Ishikawa (cell line): Measurements from ENCODE around the gene INPP5E.

ENCODE experiments used
- CEBPB ChIP-seq: IDR thresholded peaks from 2 replicates; pipeline ENCODE4 v1.6.1; 2012
- CREB1 ChIP-seq: IDR thresholded peaks from 2 replicates; pipeline ENCODE4 v1.6.1; 2012; ENCODE audit warnings: low read depth
- EGR1 ChIP-seq: IDR thresholded peaks from 2 replicates; pipeline ENCODE4 v1.6.1; 2012
- EP300 ChIP-seq: IDR thresholded peaks from 2 replicates; pipeline ENCODE4 v1.6.1; 2012; ENCODE audit warnings: borderline replicate concordance
- FOXM1 ChIP-seq: IDR thresholded peaks from 2 replicates; pipeline ENCODE4 v1.6.1; 2012; ENCODE audit warnings: low read depth, borderline replicate concordance
- NFIC ChIP-seq: IDR thresholded peaks from 2 replicates; pipeline ENCODE4 v1.6.1; 2012
- RAD21 ChIP-seq: IDR thresholded peaks from 2 replicates; pipeline ENCODE4 v1.6.1; 2012; ENCODE audit warnings: low read depth
- REST ChIP-seq: IDR thresholded peaks from 2 replicates; pipeline ENCODE4 v1.6.1; 2012; ENCODE audit warnings: low read depth, mild to moderate bottlenecking
- TAF1 ChIP-seq: IDR thresholded peaks from 2 replicates; pipeline ENCODE4 v1.6.1; 2012; ENCODE audit warnings: low read depth, mild to moderate bottlenecking
- TCF12 ChIP-seq: IDR thresholded peaks from 2 replicates; pipeline ENCODE4 v1.6.1; 2012; ENCODE audit warnings: low read depth
- TEAD4 ChIP-seq: IDR thresholded peaks from 2 replicates; pipeline ENCODE4 v1.6.1; 2012
- YY1 ChIP-seq: IDR thresholded peaks from 2 replicates; pipeline ENCODE4 v1.6.1; 2012; ENCODE audit warnings: low read depth
- ZBTB7A ChIP-seq: IDR thresholded peaks from 2 replicates; pipeline ENCODE4 v1.6.1; 2012; ENCODE audit warnings: low read depth
- TF ChIP-seq, protein P1 (sequence below): IDR thresholded peaks from 2 replicates; pipeline ENCODE4 v1.6.1; 2012
- TF ChIP-seq, protein P2 (sequence below): IDR thresholded peaks from 2 replicates; pipeline ENCODE4 v1.6.1; 2012

INPP5E gene

DNA sequence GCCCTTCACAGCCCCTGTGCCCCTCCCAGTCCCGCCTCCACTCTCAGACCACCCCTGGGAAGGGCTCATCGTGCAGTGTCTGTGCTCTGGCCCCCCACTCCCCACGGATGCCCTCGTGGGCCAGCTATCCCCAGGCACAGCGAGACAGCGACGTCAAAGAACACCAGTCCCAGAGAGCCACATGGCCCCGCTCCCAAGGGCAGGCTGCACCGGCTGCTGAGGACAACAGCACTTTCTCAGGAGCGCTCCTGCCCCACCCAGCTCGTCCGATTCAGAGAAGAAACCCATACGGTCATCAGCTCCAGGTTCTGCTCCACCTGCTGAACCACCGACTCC is 34.9 kb downstream of the INPP5E start:
- TF ChIP-seq RAD21 (no peak), TAF1 (no peak), EGR1 (no peak), TEAD4 (no peak), TCF12 (no peak)
- TF ChIP-seq, protein P1, sequence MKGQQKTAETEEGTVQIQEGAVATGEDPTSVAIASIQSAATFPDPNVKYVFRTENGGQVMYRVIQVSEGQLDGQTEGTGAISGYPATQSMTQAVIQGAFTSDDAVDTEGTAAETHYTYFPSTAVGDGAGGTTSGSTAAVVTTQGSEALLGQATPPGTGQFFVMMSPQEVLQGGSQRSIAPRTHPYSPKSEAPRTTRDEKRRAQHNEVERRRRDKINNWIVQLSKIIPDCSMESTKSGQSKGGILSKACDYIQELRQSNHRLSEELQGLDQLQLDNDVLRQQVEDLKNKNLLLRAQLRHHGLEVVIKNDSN, result no peak

DNA sequence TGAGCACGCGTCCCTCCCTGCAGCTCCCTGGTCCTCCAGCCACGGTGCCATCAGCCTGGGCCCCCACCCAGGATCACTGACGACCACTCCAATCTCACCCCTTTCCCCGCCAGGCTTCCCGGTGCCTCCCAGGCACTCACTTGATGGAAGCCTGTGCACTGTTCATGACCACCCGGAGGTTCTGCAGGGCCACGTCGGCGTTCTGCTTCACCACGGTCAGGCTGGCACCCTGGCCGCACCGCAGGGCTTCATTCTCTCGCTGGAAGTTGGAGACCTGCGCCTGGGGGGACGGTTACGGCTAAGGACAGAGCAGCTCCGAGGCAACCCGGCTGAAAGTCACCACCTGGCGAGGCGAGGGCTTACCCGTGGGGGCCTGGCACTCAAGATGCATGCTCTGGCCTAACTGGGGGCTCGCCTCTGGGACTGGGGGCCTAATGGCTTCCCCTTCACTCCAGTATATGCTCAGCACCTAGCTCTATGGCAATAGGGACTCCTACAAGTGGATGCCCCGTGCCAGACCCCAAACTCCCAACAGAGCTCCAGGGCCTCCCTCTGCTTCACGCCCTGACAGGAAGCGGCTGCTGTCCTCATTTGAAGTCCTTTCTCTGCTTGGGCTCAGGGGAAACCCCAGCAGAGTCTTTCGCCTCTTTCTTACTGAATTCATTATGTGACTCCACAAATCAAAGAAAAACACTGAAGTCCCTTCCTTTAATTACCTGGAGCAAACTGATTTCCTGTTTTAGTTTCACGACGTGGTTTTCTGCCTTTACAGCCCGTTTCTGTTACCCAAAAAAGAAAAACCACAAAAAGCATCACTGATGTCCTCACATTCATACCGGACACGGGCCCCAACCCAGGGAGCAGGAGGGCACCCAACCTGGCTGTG is 35.5 kb downstream of the INPP5E start:
- TF ChIP-seq, protein P2, sequence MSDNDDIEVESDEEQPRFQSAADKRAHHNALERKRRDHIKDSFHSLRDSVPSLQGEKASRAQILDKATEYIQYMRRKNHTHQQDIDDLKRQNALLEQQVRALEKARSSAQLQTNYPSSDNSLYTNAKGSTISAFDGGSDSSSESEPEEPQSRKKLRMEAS, result no peak
- no peak for TF ChIP-seq YY1
- TF ChIP-seq RAD21, result no peak

DNA sequence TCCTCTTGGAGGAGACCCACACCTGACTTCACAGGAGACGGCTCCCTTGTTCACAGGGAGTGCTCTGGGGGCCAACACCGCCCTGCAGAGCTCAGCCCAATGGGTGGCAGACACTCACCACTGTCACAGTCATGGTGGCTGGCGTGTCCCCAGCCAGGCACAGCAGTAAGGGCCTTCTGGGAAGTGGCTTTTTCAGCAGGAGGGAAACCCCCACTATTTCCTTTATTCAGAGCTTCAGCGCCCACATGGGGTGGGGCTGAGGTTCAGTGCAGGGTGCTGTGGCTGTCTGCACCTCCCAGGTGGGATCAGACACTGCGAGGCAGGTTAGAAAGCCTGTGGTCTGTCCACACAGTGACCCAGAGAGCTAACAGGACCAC is 36.1 kb downstream of the INPP5E start:
- no peak for TF ChIP-seq TCF12
- no peak for TF ChIP-seq REST
- no peak for TF ChIP-seq TAF1
- TF ChIP-seq, protein P2, result no peak
- TF ChIP-seq CREB1, result no peak
- no peak for TF ChIP-seq YY1
- TF ChIP-seq RAD21, result no peak
- no peak for TF ChIP-seq ZBTB7A
- TF ChIP-seq TEAD4, result no peak
- no peak for TF ChIP-seq FOXM1
- TF ChIP-seq, protein P1, result no peak
- no peak for TF ChIP-seq EP300
- no peak for TF ChIP-seq CEBPB
- no peak for TF ChIP-seq EGR1
- no peak for TF ChIP-seq NFIC

DNA sequence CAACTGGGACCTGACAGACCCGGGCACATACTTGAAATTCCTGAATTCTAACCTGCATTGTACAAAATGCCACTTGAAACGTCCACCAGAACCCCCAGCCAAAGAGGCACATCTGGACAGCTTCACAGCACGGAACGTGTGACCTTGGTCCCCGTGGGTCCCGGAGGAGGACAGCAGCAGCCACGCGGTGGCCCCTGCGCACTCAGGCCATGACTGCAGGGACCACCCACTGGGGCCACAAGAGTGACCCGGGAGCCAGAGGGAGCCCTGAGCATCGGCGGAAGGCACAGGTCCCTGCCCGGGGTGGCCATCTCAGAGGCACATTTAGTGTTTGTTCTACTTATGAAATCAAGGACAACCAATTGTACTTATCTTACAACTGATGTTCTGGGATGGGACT is 37.6 kb downstream of the INPP5E start:
- TF ChIP-seq YY1 (no peak), RAD21 (no peak), CEBPB (no peak), FOXM1 (no peak), EGR1 (no peak)
- TF ChIP-seq, protein P2, result no peak

DNA sequence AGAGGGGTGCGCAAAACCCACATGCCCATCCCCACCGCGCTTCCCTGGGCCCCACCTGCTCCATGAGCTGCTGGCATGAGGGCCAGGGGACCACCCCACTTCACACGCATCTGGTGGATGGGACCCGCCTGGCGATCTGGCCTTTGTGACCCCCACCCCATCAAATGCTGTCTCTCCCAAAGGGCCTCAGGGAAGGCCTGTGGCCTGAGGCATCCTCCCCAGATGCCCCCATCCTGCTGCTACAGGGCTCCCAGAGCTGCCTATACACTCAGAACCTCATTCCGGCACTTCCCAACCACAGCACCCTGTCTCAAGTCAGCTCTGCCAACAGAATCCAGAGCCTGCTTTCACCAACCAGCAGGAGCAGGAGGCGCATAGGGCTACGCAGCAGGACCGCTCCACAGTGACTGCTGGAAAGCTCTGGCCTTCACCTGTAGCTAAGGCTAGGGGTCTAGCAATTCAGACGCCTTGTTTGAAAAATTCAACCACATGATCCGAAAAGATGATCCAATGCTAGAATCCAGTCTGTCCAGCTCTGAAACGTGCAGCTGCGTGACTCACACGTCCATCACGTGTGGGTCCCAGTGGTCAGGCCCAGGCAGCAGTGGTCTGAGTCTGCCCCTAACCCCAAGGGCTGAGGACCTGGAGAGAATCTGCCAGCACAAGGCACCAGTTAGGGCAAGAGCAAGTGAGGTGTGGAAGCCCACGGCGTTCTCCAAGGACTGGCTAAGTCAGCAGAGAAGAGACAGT is 38.3 kb downstream of the INPP5E start:
- no peak for TF ChIP-seq RAD21
- TF ChIP-seq TEAD4, result no peak
- TF ChIP-seq, protein P2, result no peak
- no peak for TF ChIP-seq TAF1
- no peak for TF ChIP-seq CEBPB
- TF ChIP-seq NFIC, result no peak
- no peak for TF ChIP-seq ZBTB7A
- TF ChIP-seq EGR1, result no peak
- no peak for TF ChIP-seq CREB1
- TF ChIP-seq, protein P1, result no peak
- no peak for TF ChIP-seq EP300
- no peak for TF ChIP-seq YY1
- no peak for TF ChIP-seq FOXM1
- TF ChIP-seq TCF12, result no peak
- TF ChIP-seq REST, result no peak
